H1 (cell line): ENCODE measurements around the gene SLC52A1. TPM values are rescaled to one million over a fixed set of nuclear protein-coding genes. Genes with fewer than 3 reads are reported as not detected.
A peak's percentile ranks its signal among the peaks of the same experiment; 100 is the strongest.
"Not testable (repeated sequence)": the region's sequence is repeated elsewhere in the genome, so short reads cannot be mapped to it uniquely, and the experiment has no call there.

Experiments
- CTCF ChIA-PET: fragments of 300-600 bp; sonication (Branson Sonifier 250); formaldehyde crosslinking; loops from one replicate; lab custom pipeline; 2021; ENCODE audit not compliant: partially characterized antibody; lab: Charles Lee
- POLR2A ChIA-PET: fragments of 300-600 bp; sonication (Branson Sonifier 250); formaldehyde crosslinking; loops from one replicate; lab custom pipeline; 2021; ENCODE audit warnings: inconsistent platforms; ENCODE audit not compliant: partially characterized antibody; lab: Charles Lee
- DNase-seq, 2 experiments: peaks; one replicate each; pipeline versions ENCODE4 v3.0.0 to v3.0.0-alpha.2; 2010 to 2022; ENCODE audit warnings: low spot score in 2 of 2, low read depth in 1 of 2, mixed read lengths in 1 of 2
- FAIRE-seq: peaks from 2 replicates; lab custom pipeline; 2011; peaks lifted over from hg19 to GRCh38; lab: Jason Lieb, UNC
- H2AFZ ChIP-seq: 2 replicates; pipeline ENCODE4 v1.8.1; 2012; ENCODE audit warnings: low read length, inconsistent platforms
- H2AK5ac ChIP-seq: 2 replicates; pipeline ENCODE4 v1.6.1; 2013; ENCODE audit warnings: low read depth, low read length
- H2BK120ac ChIP-seq: replicated peaks from 2 replicates; pipeline ENCODE3; 2013; ENCODE audit warnings: low read depth, low read length, inconsistent platforms
- H2BK12ac ChIP-seq: 2 replicates; pipeline ENCODE4 v1.6.1; 2013; ENCODE audit warnings: low read depth, low read length
- H2BK15ac ChIP-seq: 2 replicates; pipeline ENCODE4 v1.6.1; 2013; ENCODE audit warnings: low read length
- H2BK20ac ChIP-seq: 2 replicates; pipeline ENCODE4 v1.6.1; 2013; ENCODE audit warnings: low read length
- H2BK5ac ChIP-seq: 2 replicates; pipeline ENCODE4 v1.6.1; 2013; ENCODE audit warnings: low read depth, low read length
- H3K14ac ChIP-seq: 2 replicates; pipeline ENCODE4 v1.6.1; 2013; ENCODE audit warnings: inconsistent platforms; ENCODE audit not compliant: insufficient read length
- H3K18ac ChIP-seq: 2 replicates; pipeline ENCODE4 v1.6.1; 2013; ENCODE audit warnings: low read length; ENCODE audit errors: extremely low read depth
- H3K23ac ChIP-seq: 2 replicates; pipeline ENCODE4 v1.6.1; 2013; ENCODE audit warnings: inconsistent platforms; ENCODE audit not compliant: insufficient read length
- H3K23me2 ChIP-seq: 2 replicates; pipeline ENCODE4 v1.6.1; 2013; ENCODE audit warnings: low read depth, low read length
- H3K27ac ChIP-seq: 2 replicates; pipeline ENCODE4 v1.6.1; 2011; ENCODE audit warnings: low read depth, low read length, inconsistent platforms
- H3K27me3 ChIP-seq, 4 experiments: replicated peaks in 1 of 4; 1 replicate in 1 of 4; 2 replicates in 3 of 4; pipeline versions ENCODE4 v1.6.1 to v1.8.1; 2011 to 2013; ENCODE audit warnings: low read length in 3 of 4, mild to moderate bottlenecking in 3 of 4, inconsistent platforms in 2 of 4, mixed read lengths in 2 of 4, moderate library complexity in 1 of 4; ENCODE audit not compliant: control insufficient read depth in 3 of 4, insufficient read depth in 3 of 4; ENCODE audit errors: extremely low read depth in 1 of 4
- H3K36me3 ChIP-seq, 4 experiments: 2 replicates each; pipeline versions ENCODE4 v1.6.1 to v1.8.1; 2011 to 2013; ENCODE audit warnings: mild to moderate bottlenecking in 4 of 4, low read length in 3 of 4, moderate library complexity in 2 of 4, control low read depth in 1 of 4, inconsistent platforms in 1 of 4; ENCODE audit not compliant: insufficient read depth in 4 of 4, control insufficient read depth in 2 of 4
- H3K4ac ChIP-seq: replicated peaks from 2 replicates; pipeline ENCODE3; 2013; ENCODE audit warnings: low read length, low read depth, mixed read lengths, inconsistent platforms; ENCODE audit not compliant: insufficient read length
- H3K4me1 ChIP-seq, 4 experiments: replicated peaks in 1 of 4; 1 replicate in 1 of 4; 2 replicates in 3 of 4; pipeline versions ENCODE4 v1.6.1 to v1.8.1; 2011 to 2013; ENCODE audit warnings: low read length in 3 of 4, inconsistent platforms in 2 of 4, mixed read lengths in 1 of 4; ENCODE audit not compliant: insufficient read depth in 4 of 4, control insufficient read depth in 3 of 4
- H3K4me2 ChIP-seq, 2 experiments: 2 replicates each; pipeline versions ENCODE4 v1.6.1 to v1.8.1; 2011 to 2013; ENCODE audit warnings: low read depth in 2 of 2, low read length in 2 of 2, control low read depth in 1 of 2, inconsistent platforms in 1 of 2, mild to moderate bottlenecking in 1 of 2; ENCODE audit not compliant: insufficient read depth in 1 of 2
- H3K4me3 ChIP-seq, 4 experiments: fragments of 200-600, 300-600 bp in 1 of 4; sonication (generic), shearing (Covaris generic), sonication (Bioruptor Twin) in 1 of 4; 2 replicates each; pipeline versions ENCODE4 v1.5.1 to v1.8.1; 2011 to 2016; ENCODE audit warnings: low read length in 4 of 4, low read depth in 3 of 4, control low read depth in 2 of 4, inconsistent platforms in 2 of 4, mild to moderate bottlenecking in 2 of 4, mixed read lengths in 1 of 4, moderate library complexity in 1 of 4; ENCODE audit not compliant: insufficient read depth in 2 of 4; ENCODE audit errors: extremely low read depth in 1 of 4
- H3K56ac ChIP-seq: replicated peaks from 2 replicates; pipeline ENCODE3; 2013; ENCODE audit warnings: low read depth, mild to moderate bottlenecking, mixed read lengths, low read length, inconsistent platforms; ENCODE audit not compliant: insufficient read length
- H3K79me1 ChIP-seq: 2 replicates; pipeline ENCODE4 v1.6.1; 2013; ENCODE audit warnings: low read depth, low read length, control low read depth
- H3K79me2 ChIP-seq, 2 experiments: 2 replicates each; pipeline versions ENCODE4 v1.6.1 to v1.8.1; 2012 to 2013; ENCODE audit warnings: low read length in 2 of 2, mild to moderate bottlenecking in 2 of 2, inconsistent platforms in 1 of 2; ENCODE audit not compliant: insufficient read depth in 2 of 2, control insufficient read depth in 1 of 2
- H3K9ac ChIP-seq, 4 experiments: replicated peaks in 1 of 4; 1 replicate in 1 of 4; 2 replicates in 3 of 4; pipeline versions ENCODE4 v1.6.1 to v1.8.1; 2011 to 2013; ENCODE audit warnings: low read depth in 3 of 4, low read length in 3 of 4, control low read depth in 2 of 4, mild to moderate bottlenecking in 2 of 4, moderate library complexity in 2 of 4, inconsistent platforms in 1 of 4; ENCODE audit errors: extremely low read depth in 1 of 4
- H3K9me3 ChIP-seq, 2 experiments: 2 replicates each; pipeline versions ENCODE4 v1.6.1 to v1.8.1; 2012 to 2013; ENCODE audit warnings: mild to moderate bottlenecking in 2 of 2, moderate library complexity in 2 of 2, control low read depth in 1 of 2, inconsistent platforms in 1 of 2, low read depth in 1 of 2, low read length in 1 of 2, mixed read lengths in 1 of 2; ENCODE audit not compliant: insufficient read depth in 2 of 2
- H4K20me1 ChIP-seq, 2 experiments: replicated peaks in 1 of 2; 2 replicates each; pipeline versions ENCODE3 to v1.8.1; 2011 to 2013; ENCODE audit warnings: inconsistent platforms in 2 of 2, low read length in 2 of 2, mild to moderate bottlenecking in 1 of 2; ENCODE audit not compliant: insufficient read depth in 2 of 2, control insufficient read depth in 1 of 2
- H4K5ac ChIP-seq: 2 replicates; pipeline ENCODE4 v1.6.1; 2013; ENCODE audit warnings: low read length, low read depth, mixed read lengths, inconsistent platforms; ENCODE audit not compliant: insufficient read length
- H4K8ac ChIP-seq: 2 replicates; pipeline ENCODE4 v1.8.0; 2013; ENCODE audit warnings: mild to moderate bottlenecking, moderate library complexity, low read length, inconsistent platforms; ENCODE audit not compliant: insufficient read depth; ENCODE audit errors: extremely low read depth
- H4K91ac ChIP-seq: replicated peaks from 2 replicates; pipeline ENCODE3; 2013; ENCODE audit warnings: low read length, mixed read lengths, inconsistent platforms; ENCODE audit not compliant: insufficient read length
- WGBS, 2 experiments: shearing (Covaris generic) in 1 of 2; methylation state at CpG; one replicate each; pipeline versions ENCODE4 v1.1.6 to v1.1.7; 2013 to 2015; ENCODE audit warnings: low lambda C conversion rate in 2 of 2, mixed read lengths in 2 of 2, inconsistent platforms in 1 of 2, low coverage in 1 of 2, missing lambda C conversion rate in 1 of 2; ENCODE audit not compliant: insufficient replicate concordance in 2 of 2, insufficient coverage in 1 of 2, insufficient read length in 1 of 2; ENCODE audit errors: extremely low coverage in 1 of 2, missing lambda C conversion rate in 1 of 2; 5-methylcytosine and 5-hydroxymethylcytosine counted together
- polyA plus RNA-seq, 7 experiments: library from polyadenylated mRNA; depleted of rRNA in 3 of 7; stranded (reverse) in 5 of 7; unstranded in 2 of 7; fragments of >200 nt in 5 of 7; fragments of 200-250 nt in 2 of 7; gene quantifications; 1 replicate in 5 of 7; 2 replicates in 1 of 7; 4 replicates in 1 of 7; pipeline versions ENCODE4 v1.2.1 to v1.2.3, GENCODE V29; 2011 to 2013; ENCODE audit warnings: missing spikeins in 2 of 7, mixed read lengths in 2 of 7
- total RNA-seq: library from RNA; stranded (reverse); fragmentation: NEBNext Ultra II Directional; extraction: Animal tissue kit (Norgen Biotek cat#: 25700); gene quantifications from 2 replicates; pipeline ENCODE4 v1.2.1, GENCODE V29; 2021

SLC52A1 gene
- total and polyA plus RNA-seq, 2 of the 8 experiments (the other 6 are each of a cell fraction or from before 2014, with no cell fraction given): 0.61 to 0.67 TPM

DNA sequence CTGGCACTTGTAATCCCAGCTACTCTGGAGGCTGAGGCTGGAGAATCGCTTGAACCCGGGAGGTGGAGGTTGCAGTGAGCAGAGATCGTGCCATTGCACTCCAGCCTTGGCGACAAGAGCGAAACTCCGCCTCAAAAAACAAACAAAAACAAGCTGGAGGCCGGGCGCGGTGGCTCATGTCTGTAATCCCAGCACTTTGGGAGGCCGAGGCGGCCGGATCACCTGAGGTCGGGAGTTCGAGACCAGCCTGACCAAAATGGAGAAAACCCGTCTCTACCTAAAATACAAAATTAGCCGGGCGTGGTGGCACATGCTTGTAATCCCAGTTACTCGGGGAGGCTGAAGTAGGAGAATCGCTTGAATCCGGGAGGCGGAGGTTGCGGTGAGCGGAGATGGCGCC, 42.0 kb upstream of the SLC52A1 start:
- not testable (repeated sequence) for H3K4ac ChIP-seq, H3K9ac ChIP-seq, H3K56ac ChIP-seq, H4K91ac ChIP-seq, H3K9me3 ChIP-seq, H4K5ac ChIP-seq, H2BK5ac ChIP-seq, H2BK15ac ChIP-seq, H3K18ac ChIP-seq, H3K79me2 ChIP-seq, FAIRE-seq, H3K4me1 ChIP-seq, H2AK5ac ChIP-seq, H3K36me3 ChIP-seq, H4K20me1 ChIP-seq, H3K14ac ChIP-seq, H3K23ac ChIP-seq, H2BK120ac ChIP-seq, H3K4me3 ChIP-seq, DNase-seq, H3K23me2 ChIP-seq, H3K79me1 ChIP-seq, H2AFZ ChIP-seq, H2BK20ac ChIP-seq, H4K8ac ChIP-seq, H2BK12ac ChIP-seq, H3K27ac ChIP-seq
- ChIA-PET CTCF (interaction anchor here (0.7 to 0.9 kb wide), 2 partner anchors 15 to 24 kb away, joined by 3 read pairs; no protein-coding TSS in a partner anchor), POLR2A (interaction anchor here (0.7 to 3.1 kb wide), 6 partner anchors 9 to 30 kb away, joined by 3 to 12 read pairs (median 4); no protein-coding TSS in a partner anchor)
- H3K27me3 ChIP-seq: peaks cover 0 to 13% (median 8%) of the 10 kb centered on the region in 4 experiments; a peak in 5 of 7 replicates
- peak overlapping the region in 1 of 2 experiments; percentile 35; a peak in 1 of 4 replicates for H3K4me2 ChIP-seq
- WGBS, 2 experiments: 90% methylated on average over 19 of the region's 24 CpGs; no CpG with 5 or more reads in 1 of the 2 experiments

DNA sequence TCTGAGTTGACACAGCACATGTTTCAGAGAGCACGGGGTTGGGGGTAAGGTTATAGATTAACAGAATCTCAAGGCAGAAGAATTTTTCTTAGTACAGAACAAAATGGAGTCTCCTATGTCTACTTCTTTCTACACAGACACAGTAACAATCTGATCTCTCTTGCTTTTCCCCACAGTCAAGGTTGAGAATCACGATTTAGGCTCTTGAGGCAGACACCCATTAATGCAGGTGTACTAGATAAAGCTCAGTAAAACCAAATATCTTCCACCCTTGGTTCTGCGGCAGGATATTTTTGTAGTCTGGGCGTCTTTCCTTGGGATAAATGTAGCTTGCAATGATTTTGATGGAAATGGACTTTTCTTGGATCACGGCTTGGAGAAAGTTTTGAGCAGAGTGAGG, 40.2 kb upstream of the SLC52A1 start:
- H3K18ac ChIP-seq, H3K4me1 ChIP-seq, H3K4ac ChIP-seq, H3K79me1 ChIP-seq, H3K4me2 ChIP-seq, FAIRE-seq, H4K5ac ChIP-seq, H3K9me3 ChIP-seq, H3K9ac ChIP-seq, H3K14ac ChIP-seq, H2AK5ac ChIP-seq, DNase-seq, H3K56ac ChIP-seq, H4K91ac ChIP-seq, H2BK15ac ChIP-seq, H3K4me3 ChIP-seq, H3K79me2 ChIP-seq, H3K23ac ChIP-seq, H2BK20ac ChIP-seq, H2BK12ac ChIP-seq, H3K27ac ChIP-seq, H4K20me1 ChIP-seq, H2BK120ac ChIP-seq, H3K36me3 ChIP-seq, H3K23me2 ChIP-seq, H4K8ac ChIP-seq, H2BK5ac ChIP-seq: not testable (repeated sequence)
- 0 out of 2 replicates have a peak overlapping the region, but pooled peaks have one; percentile 11 for H2AFZ ChIP-seq
- ChIA-PET CTCF (interaction anchor here (0.6 to 1.2 kb wide), 2 partner anchors 12 to 238 kb away, joined by 3 to 4 read pairs; no protein-coding TSS in a partner anchor), POLR2A (interaction anchor here (0.9 kb wide), 1 partner anchor 107 kb away, joined by 4 read pairs; no protein-coding TSS in a partner anchor)
- 88% methylated on average over 4 of the region's 5 CpGs; no CpG with 5 or more reads in 1 of the 2 experiments for WGBS, 2 experiments
- H3K27me3 ChIP-seq: peaks cover 0 to 13% (median 8%) of the 10 kb centered on the region in 4 experiments; a peak in 5 of 7 replicates
